Jurkat, Clone E6-1 (cell line): ENCODE data around the gene ANKRD16. TPM values are rescaled to one million over a fixed set of nuclear protein-coding genes. Genes with fewer than 3 reads are reported as not detected.
"Not testable (repeated sequence)": the region's sequence is repeated elsewhere in the genome, so short reads cannot be mapped to it uniquely, and the experiment has no call there.

Experiments
- DNase-seq: peaks from one replicate; pipeline ENCODE4 v3.0.0-alpha.2; 2011; ENCODE audit warnings: low read depth, low spot score
- H3K4me3 ChIP-seq: 2 replicates; pipeline ENCODE4 v1.5.1; 2011; ENCODE audit warnings: mild to moderate bottlenecking, low read length, control low read depth, moderate library complexity
- polyA plus RNA-seq: library from polyadenylated mRNA; unstranded; fragments of >200 nt; gene quantifications from one replicate; pipeline ENCODE4 v1.2.1, GENCODE V29; 2012; ENCODE audit warnings: missing spikeins; ENCODE audit not compliant: insufficient read length, insufficient read depth

ANKRD16 gene
- polyA plus RNA-seq = 12.7 TPM

DNA sequence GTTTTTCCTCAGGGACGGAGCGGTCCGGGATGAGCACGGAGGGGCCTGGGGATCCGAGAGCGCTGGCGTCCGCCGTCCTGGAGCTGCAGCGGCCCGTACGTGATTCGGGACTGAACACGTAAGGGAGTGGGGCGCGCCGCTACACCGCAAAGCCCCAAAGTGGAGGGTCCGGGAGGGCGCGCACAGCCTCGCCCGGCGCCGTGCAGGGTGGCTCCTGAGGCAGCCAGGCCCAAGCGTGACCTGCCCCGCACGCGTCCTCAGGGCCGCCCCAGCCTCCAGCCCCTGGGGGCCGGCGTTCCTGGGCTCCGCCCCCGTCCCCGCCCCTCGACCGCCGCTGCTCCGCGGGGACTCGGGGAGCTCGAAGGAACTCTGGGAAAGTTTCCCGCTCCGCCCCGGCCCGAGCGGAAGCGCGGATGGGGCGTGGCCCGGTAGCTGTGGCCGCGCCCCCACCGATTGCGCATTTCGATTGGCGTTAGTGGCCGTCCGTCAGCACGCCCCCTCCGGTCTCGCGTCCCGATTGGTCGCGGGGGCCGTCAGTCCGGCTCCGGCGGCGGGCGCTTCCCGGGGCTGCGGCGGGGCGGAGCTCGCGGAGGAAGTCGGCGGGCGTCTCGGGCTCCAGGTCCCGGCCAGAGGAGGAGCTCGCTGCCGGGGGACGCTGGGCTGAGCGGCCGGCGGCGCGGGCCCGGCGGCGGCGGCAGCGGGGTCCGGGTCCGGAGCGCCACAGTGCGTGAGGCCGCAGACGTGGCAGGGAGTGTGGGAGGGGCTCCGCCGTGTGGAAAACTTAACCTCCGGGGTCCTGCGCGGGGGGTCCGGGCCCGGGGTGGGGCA is at the start of gene ANKRD16, which contains the start of gene FBH1:
Gene ANKRD16 (minus strand): TSS at position 270 of the 828 bp plus-strand sequence. CDS start 539 bp downstream, outside the sequence.
Gene FBH1 (plus strand): TSS at position 620 of the 828 bp plus-strand sequence. CDS start 103 bp downstream, at position 723.
- H3K4me3 ChIP-seq = peak within 1 kb of the TSS; percentile 84
- peak; percentile 96 for DNase-seq

DNA sequence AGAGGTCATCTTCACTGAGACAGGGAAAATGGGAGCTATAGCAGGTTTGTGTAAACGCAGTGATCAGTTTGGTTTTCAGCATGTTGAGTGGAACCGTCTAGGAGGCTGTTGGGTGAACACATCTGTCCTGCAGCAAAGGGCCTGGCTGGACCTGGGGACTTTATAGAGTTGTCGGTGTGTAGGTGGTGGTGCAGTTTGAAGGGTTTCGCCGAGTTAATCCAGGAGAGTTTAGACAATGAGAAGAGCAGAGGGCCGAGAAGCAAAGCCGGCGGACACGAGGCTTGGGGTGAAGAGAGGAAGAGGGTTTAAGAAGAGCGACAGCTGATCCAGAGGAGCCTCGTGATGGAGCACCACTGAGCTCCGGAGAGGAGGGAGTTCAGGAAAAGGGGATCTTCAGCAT is 48.6 kb upstream of the ANKRD16 start:
- no peak for DNase-seq
- no peak overlapping the region for H3K4me3 ChIP-seq

DNA sequence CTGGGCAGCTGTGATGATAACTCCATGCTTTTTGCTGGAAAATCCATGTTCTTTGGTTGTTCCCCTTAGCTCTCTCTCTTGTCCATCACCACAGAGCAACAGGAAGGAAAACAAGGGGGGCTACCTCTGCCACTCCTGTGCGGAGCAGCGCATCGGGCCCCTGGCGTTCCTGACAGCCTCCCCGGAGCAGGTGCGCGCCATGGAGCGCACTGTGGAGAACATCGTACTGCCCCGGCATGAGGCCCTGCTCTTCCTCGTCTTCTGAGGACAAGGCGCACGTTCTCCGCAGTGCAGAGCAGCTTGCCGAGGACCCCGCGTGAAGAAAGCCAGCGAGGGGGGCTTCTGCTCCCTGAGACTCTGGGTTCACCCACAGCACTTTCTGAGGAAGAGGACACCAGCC is 47.3 kb upstream of the ANKRD16 start:
- DNase-seq = no peak
- H3K4me3 ChIP-seq = no peak overlapping the region

DNA sequence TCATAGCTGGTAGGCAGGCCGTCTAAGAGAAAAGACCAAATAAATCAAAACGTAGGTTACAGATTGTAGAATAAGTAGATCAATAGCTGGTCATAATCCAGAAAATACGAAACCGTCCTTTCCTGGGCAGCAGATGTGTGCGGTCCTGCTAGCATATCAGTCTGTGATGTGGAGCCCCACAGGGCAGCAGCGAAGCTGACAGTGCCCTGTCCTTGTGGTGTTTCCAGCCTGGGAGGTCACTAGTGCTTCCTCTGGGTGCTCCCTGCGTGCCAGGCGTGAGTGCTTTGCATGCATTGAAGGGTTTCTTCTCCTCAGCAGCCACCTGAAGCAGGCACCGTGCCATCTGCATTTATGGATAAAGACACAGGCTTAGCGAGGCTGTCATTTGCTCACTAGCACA is 45.9 kb upstream of the ANKRD16 start:
- H3K4me3 ChIP-seq = no peak overlapping the region
- no peak for DNase-seq

DNA sequence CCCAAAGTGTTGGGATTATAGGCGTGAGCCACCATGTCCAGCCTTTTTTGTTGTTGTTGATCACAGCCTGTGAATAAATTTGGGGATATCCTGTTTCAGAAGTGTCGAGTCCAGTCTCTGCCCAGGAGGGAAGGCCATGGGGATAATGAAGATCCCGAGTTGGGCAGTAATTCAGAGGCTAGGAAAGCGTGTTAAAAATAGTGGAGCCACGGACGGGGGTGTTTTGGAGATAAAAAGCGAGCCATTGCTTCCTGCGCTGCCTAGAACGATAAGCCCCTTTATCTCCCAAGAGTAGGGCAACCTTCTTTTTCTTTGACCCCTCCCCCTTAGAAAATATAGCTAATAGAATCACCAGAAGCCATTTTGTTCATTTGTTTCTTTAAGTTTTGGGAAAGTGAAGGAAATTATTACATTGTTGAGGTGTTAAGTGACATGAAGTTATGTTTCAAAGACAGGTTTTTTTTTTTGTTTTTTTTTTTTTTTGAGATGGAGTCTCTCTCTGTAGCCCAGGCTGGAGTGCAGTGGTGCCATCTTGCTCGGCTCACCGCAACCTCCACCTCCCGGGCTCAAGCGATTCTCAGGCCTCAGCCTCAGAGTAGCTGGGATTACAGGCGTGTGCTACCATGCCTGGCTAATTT is 44.3 kb upstream of the ANKRD16 start:
- no peak overlapping the region for H3K4me3 ChIP-seq
- DNase-seq = no peak

DNA sequence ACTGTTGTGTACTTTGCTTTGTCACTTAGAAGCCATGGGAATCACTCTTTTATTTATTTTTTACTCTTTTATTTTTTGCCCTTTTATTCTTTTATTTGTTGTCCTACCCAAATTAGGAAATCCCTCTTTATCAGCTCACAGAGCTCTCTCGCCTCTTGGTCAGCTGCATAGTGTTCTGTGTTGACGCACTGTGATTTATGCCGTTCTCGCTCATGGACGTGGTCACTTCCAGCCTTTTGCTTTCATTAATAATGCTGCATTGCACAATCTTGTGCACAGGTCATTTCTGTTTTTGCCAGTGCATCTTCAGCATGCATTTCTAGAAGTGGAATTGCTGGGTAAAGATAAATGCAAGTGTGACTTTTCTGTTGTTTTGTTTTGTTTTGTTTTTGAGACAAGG is 42.7 kb upstream of the ANKRD16 start:
- no peak overlapping the region for H3K4me3 ChIP-seq
- DNase-seq = no peak

DNA sequence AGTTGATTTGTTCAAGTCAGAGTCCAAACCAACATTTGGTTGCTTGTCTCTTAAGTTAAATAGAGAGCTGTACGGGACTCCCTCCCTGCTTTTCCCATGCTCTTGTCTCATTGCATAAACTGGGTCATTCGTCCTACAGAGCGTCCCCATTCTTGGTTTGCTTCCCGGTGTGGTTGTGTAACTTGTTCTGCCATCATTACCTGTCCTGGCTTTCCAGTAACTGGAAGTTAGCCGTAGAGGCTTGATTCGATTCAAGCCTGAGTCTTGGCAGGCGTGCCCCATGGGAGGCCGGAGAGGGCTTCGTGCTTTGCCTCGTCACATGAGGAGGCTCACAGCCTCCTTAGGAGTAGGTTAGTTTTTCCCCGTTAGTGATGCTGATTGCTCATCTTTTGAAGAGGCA is 40.6 kb upstream of the ANKRD16 start:
- DNase-seq = no peak
- H3K4me3 ChIP-seq = no peak overlapping the region

DNA sequence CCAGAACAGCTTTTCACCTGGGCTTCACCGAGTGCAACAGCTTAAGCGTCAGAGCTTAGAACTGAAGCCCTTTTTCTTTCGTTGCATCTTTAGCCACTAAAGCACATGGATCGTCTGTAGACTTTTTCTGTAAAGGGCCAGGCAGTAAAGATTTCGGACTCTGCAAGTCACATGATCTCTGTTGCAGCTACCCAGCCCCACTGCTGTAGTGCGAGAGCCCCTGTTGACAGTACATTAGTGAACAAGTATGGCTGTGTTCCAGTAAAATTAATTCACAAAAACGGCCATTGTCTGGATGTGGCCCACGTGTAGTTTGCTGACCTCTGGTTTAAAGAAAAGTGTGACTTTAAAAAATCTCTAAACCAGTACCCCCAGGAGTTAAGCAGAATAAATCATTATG is 39.7 kb upstream of the ANKRD16 start:
- DNase-seq = no peak
- no peak overlapping the region for H3K4me3 ChIP-seq

DNA sequence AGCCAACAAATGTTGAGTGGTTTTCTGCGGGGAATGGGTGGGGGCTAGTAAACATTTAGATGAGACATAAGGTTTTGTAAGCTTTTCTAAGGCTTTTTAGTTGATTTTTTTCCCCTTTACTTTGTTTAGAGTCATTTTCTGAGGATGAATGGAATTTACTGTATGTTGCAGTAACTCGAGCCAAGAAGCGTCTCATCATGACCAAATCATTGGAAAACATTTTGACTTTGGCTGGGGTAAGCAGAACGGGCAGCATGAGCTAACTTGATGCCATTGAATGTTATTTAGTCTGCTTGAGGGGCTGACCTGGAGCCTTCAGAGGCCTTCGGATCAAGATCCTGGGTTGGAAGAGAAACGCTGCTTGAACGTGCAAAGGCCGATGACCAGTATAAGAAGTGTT is 37.6 kb upstream of the ANKRD16 start:
- H3K4me3 ChIP-seq = no peak overlapping the region
- DNase-seq = no peak

DNA sequence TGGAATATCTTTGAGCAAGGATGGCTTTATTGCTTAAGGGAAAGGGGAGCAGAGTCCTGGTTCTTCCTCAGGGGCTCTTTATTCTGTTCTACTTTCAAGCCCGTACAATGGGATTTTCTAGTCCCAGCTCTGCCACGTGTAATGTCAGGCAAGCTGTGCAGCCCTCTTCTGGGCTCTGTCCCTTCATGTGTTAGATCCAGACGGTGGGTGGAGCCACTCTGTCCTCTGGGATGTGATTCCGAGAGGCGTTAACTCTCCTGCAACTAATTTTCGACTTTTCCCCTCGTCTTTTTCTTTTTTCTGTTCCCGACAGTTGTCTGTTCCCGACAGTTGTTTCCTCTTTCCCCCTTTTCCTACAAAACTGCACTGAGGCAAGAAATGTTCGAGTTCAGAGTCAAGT is 35.2 kb upstream of the ANKRD16 start:
- no peak overlapping the region for H3K4me3 ChIP-seq
- no peak for DNase-seq

DNA sequence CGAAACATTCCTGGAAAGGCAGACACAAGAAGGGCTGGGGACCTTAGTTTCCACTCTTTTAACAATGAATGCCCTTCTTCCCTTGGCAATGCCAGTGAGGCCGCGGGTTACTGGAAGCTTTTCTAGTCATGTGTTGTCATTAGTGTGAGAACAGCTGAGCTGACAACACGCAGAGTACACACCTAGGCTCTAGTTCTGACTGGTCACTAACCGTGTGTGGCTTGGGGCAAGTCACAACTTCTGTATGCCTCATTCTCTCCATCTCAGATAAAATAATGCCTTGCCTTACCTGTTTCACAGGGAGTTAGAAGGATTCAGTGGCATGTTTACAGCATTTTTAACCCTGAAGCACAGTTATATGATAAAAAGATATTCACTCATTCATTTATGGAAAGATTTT is 32.1 kb upstream of the ANKRD16 start:
- no peak overlapping the region for H3K4me3 ChIP-seq
- DNase-seq = no peak

DNA sequence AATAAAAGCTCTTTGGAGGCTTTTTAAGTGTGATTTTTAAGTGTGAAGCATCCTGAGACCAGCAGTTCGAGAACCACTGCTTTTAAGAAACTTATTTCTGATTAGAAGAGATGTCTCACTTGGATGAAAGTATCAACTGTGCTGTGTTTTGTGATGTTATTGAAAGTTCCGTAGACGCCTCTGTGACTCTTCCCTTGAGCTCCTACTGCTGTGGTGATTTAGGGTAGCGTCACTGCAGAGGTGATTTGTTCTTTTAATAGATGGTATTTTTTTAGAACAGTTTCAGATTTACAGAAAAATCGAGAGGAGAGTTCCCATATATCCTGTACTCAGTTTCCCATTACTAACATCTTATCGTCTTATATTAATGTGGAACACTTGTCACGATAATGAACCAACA is 29.9 kb upstream of the ANKRD16 start:
- H3K4me3 ChIP-seq = no peak overlapping the region
- DNase-seq = no peak

DNA sequence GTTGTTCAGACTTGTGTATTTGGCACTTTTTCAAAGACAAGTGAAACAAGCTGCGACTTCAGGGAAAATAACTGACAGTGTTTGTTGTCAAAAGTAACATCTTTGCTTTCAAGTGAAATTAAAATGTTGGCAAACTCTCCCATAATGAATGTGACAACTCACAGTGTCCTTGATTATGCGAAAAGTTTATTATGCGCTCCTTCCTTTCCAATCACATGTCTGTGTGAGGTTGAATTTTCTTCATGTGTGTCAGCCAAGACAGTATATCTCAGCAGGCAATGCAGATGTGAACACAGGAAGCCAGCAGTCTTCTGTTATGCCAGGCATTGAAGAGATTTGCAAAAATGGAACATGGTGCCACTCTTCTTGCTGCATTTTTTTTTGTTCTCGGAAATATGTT is 29.1 kb upstream of the ANKRD16 start:
- DNase-seq = no peak
- H3K4me3 ChIP-seq = no peak overlapping the region

DNA sequence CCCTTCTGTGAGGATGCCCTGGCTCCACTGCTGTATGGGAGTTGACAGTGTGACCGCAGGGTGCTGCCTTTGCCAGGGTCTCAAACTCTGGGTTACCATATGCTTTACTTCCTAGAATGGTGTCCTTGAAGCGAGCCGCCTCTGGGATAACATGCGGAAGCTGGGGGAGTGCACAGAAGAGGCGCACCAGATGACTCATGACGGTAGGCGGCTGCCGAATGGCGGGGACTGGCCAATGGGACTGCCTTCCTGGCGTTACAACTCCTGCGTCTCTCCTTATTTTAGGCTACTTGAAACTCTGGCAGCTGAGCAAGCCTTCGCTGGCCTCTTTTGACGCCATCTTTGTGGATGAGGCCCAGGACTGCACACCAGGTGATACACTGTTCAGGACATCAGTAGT is 27.6 kb upstream of the ANKRD16 start:
- H3K4me3 ChIP-seq = no peak overlapping the region

DNA sequence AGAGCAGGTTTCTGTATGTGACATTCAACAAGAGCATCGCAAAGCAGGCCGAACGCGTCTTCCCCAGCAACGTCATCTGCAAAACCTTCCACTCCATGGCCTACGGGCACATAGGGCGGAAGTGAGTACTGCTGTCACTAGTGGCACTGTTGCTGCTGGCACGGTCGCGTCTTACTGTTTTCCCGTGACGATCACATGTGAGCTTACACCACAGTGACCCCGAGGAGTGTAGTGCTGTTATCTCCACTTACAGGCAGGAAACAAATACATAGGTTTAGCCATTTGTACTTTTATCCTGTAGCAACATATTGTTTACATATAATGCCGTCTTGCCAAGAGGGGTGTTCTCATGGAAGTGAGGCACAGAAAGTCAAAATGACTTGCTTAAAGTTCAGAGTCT is 25.8 kb upstream of the ANKRD16 start:
- no peak overlapping the region for H3K4me3 ChIP-seq
- no peak for DNase-seq

More for the DNA sequence above, 27.6 kb upstream of the ANKRD16 start:
- no peak for DNase-seq

DNA sequence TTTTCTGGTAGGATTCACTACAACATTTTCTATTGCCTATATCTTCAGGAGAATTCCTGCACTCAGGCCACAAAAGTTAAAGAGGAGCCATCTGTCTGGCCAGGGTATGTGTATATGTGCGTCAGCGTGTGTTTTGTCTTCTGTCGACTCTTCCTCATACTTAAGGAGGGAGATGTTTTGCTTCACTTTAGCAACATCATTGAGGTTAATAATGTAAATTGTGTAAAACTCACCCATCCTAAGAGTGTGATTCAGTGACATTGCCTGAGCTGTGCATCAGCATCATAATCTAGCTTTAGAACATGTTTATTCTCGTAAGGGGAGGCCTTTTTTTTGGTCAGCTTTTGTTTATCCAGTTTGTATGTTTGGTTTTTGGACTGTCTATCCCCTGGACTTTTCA is 24.0 kb upstream of the ANKRD16 start:
- no peak for DNase-seq
- no peak overlapping the region for H3K4me3 ChIP-seq

DNA sequence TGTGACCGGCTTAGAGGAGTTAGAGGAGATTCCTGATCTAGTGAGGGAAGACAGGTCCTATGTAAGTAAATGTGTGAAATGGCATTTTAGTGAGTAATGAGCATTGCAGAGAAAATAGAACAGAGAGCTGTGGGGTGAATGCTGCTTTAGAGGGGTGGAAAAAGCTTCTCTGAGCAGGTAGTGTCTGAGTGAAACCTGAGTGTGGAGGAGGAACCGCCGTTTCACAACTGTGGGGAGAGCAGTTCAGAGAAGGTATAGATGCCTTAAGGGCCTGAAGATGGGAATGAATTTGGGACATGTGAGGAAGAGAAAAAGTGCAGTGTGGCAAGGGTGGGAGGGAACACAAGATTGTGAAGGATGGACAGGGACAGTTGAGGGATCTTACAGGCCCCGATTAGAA is 22.0 kb upstream of the ANKRD16 start:
- DNase-seq = no peak

DNA sequence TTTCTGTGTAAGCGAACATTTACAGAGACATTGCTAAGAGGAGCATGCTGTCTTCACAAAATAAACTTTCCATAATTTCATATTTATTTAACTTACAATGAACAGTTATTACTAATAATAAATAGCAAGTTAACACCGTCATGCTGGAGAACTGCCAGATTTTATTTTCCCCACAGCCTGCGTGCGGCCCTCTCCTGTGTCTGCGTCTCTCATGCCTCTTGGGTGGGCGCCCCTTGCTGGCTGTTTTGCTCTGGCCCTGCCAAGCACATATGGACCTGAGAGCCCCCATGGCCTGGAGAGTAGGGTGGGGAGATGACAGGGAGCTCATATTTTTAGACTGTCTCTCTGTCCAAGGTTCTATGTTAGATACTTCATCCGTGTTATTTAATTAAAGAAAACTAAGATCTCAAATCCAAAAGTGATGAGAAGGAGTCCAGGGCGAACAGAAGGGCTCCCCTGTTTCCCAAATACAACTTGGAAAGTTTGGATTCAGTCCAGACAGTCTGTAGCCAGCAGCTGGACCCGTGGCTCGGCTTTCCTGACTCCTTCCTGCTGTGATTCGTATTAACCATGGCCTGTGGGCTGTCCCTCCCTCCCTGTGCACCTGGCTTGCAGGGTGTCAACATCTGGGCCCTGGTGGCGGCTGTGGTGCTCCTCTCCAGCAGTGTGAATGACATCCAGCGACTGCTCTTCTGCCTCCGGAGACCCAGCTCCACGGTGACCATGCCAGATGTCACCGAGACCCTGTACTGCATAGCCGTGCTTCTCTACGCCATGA is 20.8 kb upstream of the ANKRD16 start:
- H3K4me3 ChIP-seq = no peak overlapping the region
- no peak for DNase-seq

More for the DNA sequence above, 22.0 kb upstream of the ANKRD16 start:
- H3K4me3 ChIP-seq = no peak overlapping the region

DNA sequence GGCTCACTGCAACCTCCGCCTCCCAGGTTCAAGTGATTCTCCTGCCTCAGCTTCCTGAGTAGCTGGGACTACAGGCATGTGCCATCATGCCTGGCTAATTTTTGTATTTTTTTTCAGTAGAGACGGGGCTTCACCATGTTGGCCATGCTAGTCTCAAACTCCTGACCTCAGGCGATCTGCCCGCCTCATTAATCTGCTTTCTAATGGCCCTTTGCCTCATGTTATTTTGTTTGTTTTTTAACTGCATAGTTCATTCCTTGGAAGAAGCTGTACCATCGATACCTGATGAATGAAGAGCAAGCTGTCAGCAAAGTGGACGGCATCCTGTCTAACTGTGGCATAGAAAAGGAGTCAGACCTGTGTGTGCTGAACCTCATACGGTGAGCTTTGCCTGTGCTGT is 19.0 kb upstream of the ANKRD16 start:
- DNase-seq, H3K4me3 ChIP-seq: not testable (repeated sequence)

DNA sequence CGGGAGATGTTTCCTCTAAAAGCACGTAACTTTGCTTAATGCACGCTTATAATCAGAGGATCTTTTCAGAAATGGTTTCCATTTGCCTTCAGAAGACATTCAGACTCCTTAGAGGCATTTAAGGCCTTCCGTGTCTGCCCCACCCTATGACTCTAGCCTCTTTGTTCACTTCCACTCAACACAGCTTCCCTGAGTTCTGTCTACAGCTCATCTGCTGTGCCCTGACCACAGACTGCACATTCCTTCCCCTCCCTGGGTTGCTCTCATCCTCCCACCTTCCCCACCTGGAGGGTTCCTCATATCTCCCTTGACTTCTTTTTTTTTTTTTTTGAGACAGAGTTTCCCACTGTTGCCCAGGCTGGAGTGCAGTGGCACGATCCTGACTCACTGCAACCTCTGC is 17.0 kb upstream of the ANKRD16 start:
- H3K4me3 ChIP-seq = no peak overlapping the region
- DNase-seq = no peak
